Measurements from ENCODE around the gene ADGRB2.

DNA sequence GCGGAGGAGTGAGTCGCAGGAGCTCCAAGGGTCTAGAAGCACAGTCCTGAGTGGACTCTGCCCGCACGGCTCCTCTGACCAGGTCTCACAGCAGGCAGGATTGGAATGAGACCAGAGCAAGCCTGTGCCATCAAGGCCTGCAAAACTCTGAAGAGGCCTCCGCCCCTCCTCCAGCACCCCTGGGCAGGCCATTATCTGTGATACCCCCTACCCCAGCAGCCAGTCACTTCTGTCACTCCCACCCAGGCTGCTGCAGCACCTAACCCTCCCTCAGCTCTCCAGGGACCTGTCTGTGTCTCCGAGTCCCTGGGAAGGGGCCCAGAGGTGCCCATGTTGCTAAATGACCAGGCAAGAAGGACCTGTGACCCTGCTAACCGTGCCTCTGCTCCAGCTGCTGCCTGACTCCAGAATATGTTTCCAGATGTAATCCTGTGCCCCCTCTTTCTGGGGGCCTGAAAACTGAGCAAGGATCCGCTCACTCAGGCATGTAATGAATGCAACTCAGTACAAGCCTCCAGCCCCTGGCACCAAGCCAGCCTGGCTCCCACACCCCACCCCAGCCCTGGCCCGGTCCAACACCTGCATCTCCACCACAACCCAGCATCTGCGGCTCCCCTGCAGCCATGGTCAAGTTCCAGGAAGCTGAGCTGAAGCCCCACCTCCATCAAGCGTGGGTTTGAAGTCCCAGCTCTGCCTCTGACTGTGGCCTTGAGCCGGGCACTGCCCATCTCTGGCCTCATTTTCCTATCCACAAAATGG, 38.2 kb downstream of the ADGRB2 start:
- TF ChIP-seq POLR2A (IDR thresholded peaks at IDR 0.05; ENCODE audit: low read depth, low read length) = no peak
- TF ChIP-seq RAD21 (IDR thresholded peaks at IDR 0.05; ENCODE audit: low read length) = no peak
- TF ChIP-seq, protein P1, sequence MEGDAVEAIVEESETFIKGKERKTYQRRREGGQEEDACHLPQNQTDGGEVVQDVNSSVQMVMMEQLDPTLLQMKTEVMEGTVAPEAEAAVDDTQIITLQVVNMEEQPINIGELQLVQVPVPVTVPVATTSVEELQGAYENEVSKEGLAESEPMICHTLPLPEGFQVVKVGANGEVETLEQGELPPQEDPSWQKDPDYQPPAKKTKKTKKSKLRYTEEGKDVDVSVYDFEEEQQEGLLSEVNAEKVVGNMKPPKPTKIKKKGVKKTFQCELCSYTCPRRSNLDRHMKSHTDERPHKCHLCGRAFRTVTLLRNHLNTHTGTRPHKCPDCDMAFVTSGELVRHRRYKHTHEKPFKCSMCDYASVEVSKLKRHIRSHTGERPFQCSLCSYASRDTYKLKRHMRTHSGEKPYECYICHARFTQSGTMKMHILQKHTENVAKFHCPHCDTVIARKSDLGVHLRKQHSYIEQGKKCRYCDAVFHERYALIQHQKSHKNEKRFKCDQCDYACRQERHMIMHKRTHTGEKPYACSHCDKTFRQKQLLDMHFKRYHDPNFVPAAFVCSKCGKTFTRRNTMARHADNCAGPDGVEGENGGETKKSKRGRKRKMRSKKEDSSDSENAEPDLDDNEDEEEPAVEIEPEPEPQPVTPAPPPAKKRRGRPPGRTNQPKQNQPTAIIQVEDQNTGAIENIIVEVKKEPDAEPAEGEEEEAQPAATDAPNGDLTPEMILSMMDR (conservative IDR thresholded peaks at IDR 0.05; ENCODE audit: low read depth, low read length) = no peak
- no peak for TF ChIP-seq NFE2L2 (IDR thresholded peaks at IDR 0.05; ENCODE audit: low read depth, low read length)

Measured in IMR-90 (cell line).